ENCODE data around the gene DST. TPM values are rescaled to one million over a fixed set of nuclear protein-coding genes. Genes with fewer than 3 reads are reported as not detected.

DST gene
- total RNA-seq, 1 donor from 2014 or later = 442 TPM

GRCh38 chr6:56536536-56536935 lies 106.2 kb downstream of the DST start:
- H3K36me3 ChIP-seq (ENCODE audit: insufficient read depth, low read length) = peaks cover 31% of the 10 kb centered on the region
- H3K27ac Mint-ChIP-seq (ENCODE audit: unreplicated experiment) = no peak overlapping the region
- no peak overlapping the region for H3K4me2 ChIP-seq (ENCODE audit: low read length)
- peaks cover 29% of the 10 kb centered on the region for H3K4me1 ChIP-seq (ENCODE audit: insufficient read depth, low read length)
- no peaks in the 10 kb centered on the region for H3K27me3 Mint-ChIP-seq (ENCODE audit: low read depth, unreplicated experiment)
- no peak for TF ChIP-seq CTCF (IDR thresholded peaks at IDR 0.05; ENCODE audit: insufficient read depth, low read depth, low read length)
- no peak overlapping the region for H3K9ac ChIP-seq (ENCODE audit: low read length)
- no peaks in the 10 kb centered on the region for H3K9me3 ChIP-seq (ENCODE audit: insufficient read depth, low read depth, low read length)
- H3K36me3 Mint-ChIP-seq (ENCODE audit: low read depth, unreplicated experiment) = peaks cover 15% of the 10 kb centered on the region
- peak overlapping the region; percentile 44 for H3K27ac ChIP-seq (ENCODE audit: low read depth, low read length)
- peaks cover 10% of the 10 kb centered on the region for H3K4me1 Mint-ChIP-seq (ENCODE audit: low read depth, unreplicated experiment)
- H3K27me3 ChIP-seq (ENCODE audit: insufficient read depth, low read length) = no peaks in the 10 kb centered on the region
- H3K4me3 Mint-ChIP-seq (ENCODE audit: unreplicated experiment) = no peak overlapping the region
- H3K9me3 Mint-ChIP-seq (ENCODE audit: unreplicated experiment) = no peaks in the 10 kb centered on the region
- peaks cover 66% of the 10 kb centered on the region for H3K79me2 ChIP-seq (ENCODE audit: insufficient read depth, low read length)
- FAIRE-seq (no peak), DNase-seq (ENCODE audit: low read depth) (peak; percentile 69)
- H2AFZ ChIP-seq (ENCODE audit: low read depth, low read length) = no peak overlapping the region
- no peak overlapping the region for H3K4me3 ChIP-seq (ENCODE audit: insufficient read depth, low read depth, low read length)
- H4K20me1 ChIP-seq (ENCODE audit: insufficient read depth, low read length) = peaks cover 36% of the 10 kb centered on the region

GRCh38 chr6:56535626-56536025 lies 107.1 kb downstream of the DST start:
- Histone ChIP-seq H3K27ac (ENCODE audit: low read depth, low read length) (no peak overlapping the region), H3K27me3 (ENCODE audit: insufficient read depth, low read length) (no peaks in the 10 kb centered on the region), H3K4me2 (ENCODE audit: low read length) (no peak overlapping the region), H3K36me3 (ENCODE audit: insufficient read depth, low read length) (peaks cover 33% of the 10 kb centered on the region), H3K79me2 (ENCODE audit: insufficient read depth, low read length) (peaks cover 56% of the 10 kb centered on the region), H3K4me3 (ENCODE audit: insufficient read depth, low read depth, low read length) (no peak overlapping the region), H3K9me3 (ENCODE audit: insufficient read depth, low read depth, low read length) (no peaks in the 10 kb centered on the region), H2AFZ (ENCODE audit: low read depth, low read length) (no peak overlapping the region), H3K4me1 (ENCODE audit: insufficient read depth, low read length) (peaks cover 20% of the 10 kb centered on the region), H4K20me1 (ENCODE audit: insufficient read depth, low read length) (peaks cover 27% of the 10 kb centered on the region), H3K9ac (ENCODE audit: low read length) (no peak overlapping the region)
- FAIRE-seq (no peak), DNase-seq (ENCODE audit: low read depth) (no peak)
- Mint-ChIP-seq H3K27me3 (ENCODE audit: low read depth, unreplicated experiment) (no peaks in the 10 kb centered on the region), H3K27ac (ENCODE audit: unreplicated experiment) (no peak overlapping the region), H3K4me1 (ENCODE audit: low read depth, unreplicated experiment) (peaks cover 10% of the 10 kb centered on the region), H3K36me3 (ENCODE audit: low read depth, unreplicated experiment) (peaks cover 17% of the 10 kb centered on the region), H3K4me3 (ENCODE audit: unreplicated experiment) (no peak overlapping the region), H3K9me3 (ENCODE audit: unreplicated experiment) (no peaks in the 10 kb centered on the region)
- TF ChIP-seq EZH2 (IDR thresholded peaks at IDR 0.05; ENCODE audit: insufficient read depth, low read length) (no peak), CTCF (IDR thresholded peaks at IDR 0.05; ENCODE audit: insufficient read depth, low read depth, low read length) (no peak)

DNA sequence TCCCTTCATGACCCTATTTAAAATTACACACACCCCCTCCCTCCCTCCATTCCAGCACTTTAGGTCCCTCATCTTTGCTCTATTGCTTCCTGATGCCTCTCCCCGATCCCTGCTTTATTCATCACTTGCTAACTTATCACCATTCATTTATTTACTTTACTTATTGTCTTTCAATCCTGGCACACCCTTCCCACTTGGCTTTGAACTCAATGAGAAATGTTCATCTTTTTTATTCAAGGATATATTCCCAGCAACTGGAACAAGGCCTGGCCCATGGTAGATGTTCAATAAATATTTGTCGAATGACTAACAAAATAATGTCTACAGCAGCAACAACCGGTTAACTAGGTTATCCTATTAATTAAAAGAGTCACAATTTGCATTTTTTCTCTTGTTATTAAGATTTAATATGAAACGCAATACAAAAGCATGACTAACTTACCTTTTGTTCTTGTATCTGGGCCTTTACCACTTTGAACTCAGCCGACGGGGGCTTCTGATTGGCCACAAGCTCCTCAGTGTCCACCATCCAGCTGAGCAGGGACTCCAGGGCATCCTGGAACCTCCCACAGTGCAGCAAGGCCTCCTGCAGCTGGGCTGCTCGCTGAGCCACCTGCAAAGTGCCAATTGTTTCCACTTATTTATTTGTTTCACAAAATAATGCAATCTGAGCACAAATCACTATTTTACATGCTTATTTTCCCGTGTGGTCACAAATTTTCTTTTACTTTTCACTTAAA lies 107.8 kb downstream of the DST start:
- Mint-ChIP-seq H3K36me3 (ENCODE audit: low read depth, unreplicated experiment) (peaks cover 17% of the 10 kb centered on the region), H3K27ac (ENCODE audit: unreplicated experiment) (peak overlapping the region; percentile 49)

More for the DNA sequence above, 107.8 kb downstream of the DST start:
- Mint-ChIP-seq H3K9me3 (ENCODE audit: unreplicated experiment) (no peaks in the 10 kb centered on the region), H3K4me3 (ENCODE audit: unreplicated experiment) (no peak overlapping the region), H3K27me3 (ENCODE audit: low read depth, unreplicated experiment) (no peaks in the 10 kb centered on the region), H3K4me1 (ENCODE audit: low read depth, unreplicated experiment) (peaks cover 14% of the 10 kb centered on the region)
- TF ChIP-seq EZH2 (IDR thresholded peaks at IDR 0.05; ENCODE audit: insufficient read depth, low read length) (no peak), CTCF (IDR thresholded peaks at IDR 0.05; ENCODE audit: insufficient read depth, low read depth, low read length) (no peak)
- Histone ChIP-seq H3K27me3 (ENCODE audit: insufficient read depth, low read length) (no peaks in the 10 kb centered on the region), H3K36me3 (ENCODE audit: insufficient read depth, low read length) (peaks cover 33% of the 10 kb centered on the region), H3K4me3 (ENCODE audit: insufficient read depth, low read depth, low read length) (no peak overlapping the region), H3K9ac (ENCODE audit: low read length) (no peak overlapping the region), H3K27ac (ENCODE audit: low read depth, low read length) (no peak overlapping the region), H3K9me3 (ENCODE audit: insufficient read depth, low read depth, low read length) (no peaks in the 10 kb centered on the region), H3K79me2 (ENCODE audit: insufficient read depth, low read length) (peaks cover 49% of the 10 kb centered on the region), H3K4me1 (ENCODE audit: insufficient read depth, low read length) (peaks cover 16% of the 10 kb centered on the region), H4K20me1 (ENCODE audit: insufficient read depth, low read length) (peaks cover 19% of the 10 kb centered on the region), H2AFZ (ENCODE audit: low read depth, low read length) (no peak overlapping the region), H3K4me2 (ENCODE audit: low read length) (no peak overlapping the region)
- DNase-seq (ENCODE audit: low read depth) (no peak), FAIRE-seq (no peak)

All from astrocyte (in vitro differentiated cells and primary cell).